PC-3 (cell line): Measurements from ENCODE around the gene TPRA1. TPM values are rescaled to one million over a fixed set of nuclear protein-coding genes. Genes with fewer than 3 reads are reported as not detected.

ENCODE experiments used
- ATAC-seq: fragments of 200-7000 bp; cut with Tn5 transposase; 2 replicates; pipeline ENCODE4 v1.9.1; 2020; ENCODE audit warnings: mild to moderate bottlenecking, moderate library complexity
- BruUV-seq: library from RNA; stranded (reverse); fragments of 400-500 nt; replicated peaks from 2 replicates; lab custom pipeline; 2021; lab: Mats Ljungman, UMichigan
- CTCF ChIA-PET: fragments of 300-600 bp; sonication (Branson Sonifier 250); formaldehyde crosslinking; loops from one replicate; lab custom pipeline; 2022; ENCODE audit warnings: antibody characterized with exemption; lab: Charles Lee
- POLR2A ChIA-PET: fragments of 300-600 bp; sonication (Branson Sonifier 250); formaldehyde crosslinking; loops from one replicate; lab custom pipeline; 2022; ENCODE audit warnings: antibody characterized with exemption; ENCODE audit not compliant: unreplicated experiment; lab: Charles Lee
- DNase-seq: peaks from one replicate; pipeline ENCODE4 v3.0.0-alpha.2; 2015
- H2AFZ ChIP-seq: fragments of 300-600 bp; sonication (generic); 2 replicates; pipeline ENCODE4 v1.6.0; 2016; ENCODE audit warnings: antibody characterized with exemption, low read length
- H3F3A ChIP-seq: fragments of 300-600 bp; sonication (generic); one replicate; pipeline ENCODE4 v1.6.0; 2017; ENCODE audit warnings: antibody characterized with exemption, low read length, control low read depth, mild to moderate bottlenecking; ENCODE audit not compliant: unreplicated experiment
- H3K27ac ChIP-seq: fragments of 300-600 bp; sonication (generic); 2 replicates; pipeline ENCODE4 v1.5.1; 2016; ENCODE audit warnings: mild to moderate bottlenecking, low read length
- H3K27me3 ChIP-seq: fragments of 300-600 bp; sonication (generic); 2 replicates; pipeline ENCODE4 v1.6.1; 2016; ENCODE audit warnings: low read length, mixed read lengths
- H3K36me3 ChIP-seq: fragments of 300-600 bp; sonication (generic); 2 replicates; pipeline ENCODE4 v1.6.1; 2016; ENCODE audit warnings: low read depth, mixed run types, low read length, mixed read lengths
- H3K4me1 ChIP-seq: fragments of 300-600 bp; sonication (generic); 2 replicates; pipeline ENCODE4 v1.5.1; 2016; ENCODE audit warnings: low read length; ENCODE audit not compliant: insufficient read depth
- H3K4me2 ChIP-seq: fragments of 300-600 bp; sonication (generic); 2 replicates; pipeline ENCODE4 v1.6.0; 2016; ENCODE audit warnings: low read length
- H3K4me3 ChIP-seq: fragments of 300-600 bp; sonication (generic); 2 replicates; pipeline ENCODE4 v1.5.1; 2016; ENCODE audit warnings: mild to moderate bottlenecking, low read length, mixed read lengths
- H3K79me2 ChIP-seq: fragments of 300-600 bp; sonication (generic); 2 replicates; pipeline ENCODE4 v1.6.1; 2017; ENCODE audit warnings: low read length, mixed read lengths
- H3K9ac ChIP-seq: fragments of 300-600 bp; sonication (generic); 2 replicates; pipeline ENCODE4 v1.6.0; 2016; ENCODE audit warnings: mild to moderate bottlenecking, low read length
- H3K9me2 ChIP-seq: fragments of 300-600 bp; sonication (generic); replicated peaks from 2 replicates; pipeline ENCODE4 v1.6.1; 2016; ENCODE audit warnings: mixed run types, low read length, mixed read lengths
- H3K9me3 ChIP-seq: fragments of 300-600 bp; sonication (generic); 2 replicates; pipeline ENCODE4 v1.6.1; 2016; ENCODE audit warnings: low read length, mixed read lengths
- H4K20me1 ChIP-seq: fragments of 300-600 bp; sonication (generic); 2 replicates; pipeline ENCODE4 v1.6.1; 2016; ENCODE audit warnings: low read length, mixed read lengths
- EZH2 ChIP-seq: fragments of 300-600 bp; sonication (generic); IDR thresholded peaks from one replicate; pipeline ENCODE4 v1.6.1; 2017; ENCODE audit warnings: antibody characterized with exemption, mild to moderate bottlenecking, low read length; ENCODE audit not compliant: unreplicated experiment
- EZH2phosphoT487 ChIP-seq: fragments of 300-600 bp; sonication (generic); IDR thresholded peaks from 2 replicates; pipeline ENCODE4 v1.6.1; 2018; ENCODE audit warnings: mild to moderate bottlenecking, antibody characterized with exemption, low read length, borderline replicate concordance
- intact Hi-C: fragments of 100-400 bp; cut with micrococcal nuclease; formaldehyde crosslinking; loops from 2 replicates; pipeline ENCODE4 v1.9.0; 2023
- total RNA-seq: library from RNA; depleted of rRNA; stranded (reverse); fragments of >200 nt; gene quantifications from 2 replicates; pipeline ENCODE4 v1.2.3, GENCODE V29; 2014
- TF ChIP-seq, protein P1 (sequence below): fragments of 300-600 bp; sonication (generic); conservative IDR thresholded peaks from 2 replicates; pipeline ENCODE4 v1.5.1; 2017; ENCODE audit warnings: antibody characterized with exemption, low read depth, mild to moderate bottlenecking, low read length

Gene TPRA1
- total RNA-seq, 1 experiment from 2014 or later = 25.7 TPM

DNA sequence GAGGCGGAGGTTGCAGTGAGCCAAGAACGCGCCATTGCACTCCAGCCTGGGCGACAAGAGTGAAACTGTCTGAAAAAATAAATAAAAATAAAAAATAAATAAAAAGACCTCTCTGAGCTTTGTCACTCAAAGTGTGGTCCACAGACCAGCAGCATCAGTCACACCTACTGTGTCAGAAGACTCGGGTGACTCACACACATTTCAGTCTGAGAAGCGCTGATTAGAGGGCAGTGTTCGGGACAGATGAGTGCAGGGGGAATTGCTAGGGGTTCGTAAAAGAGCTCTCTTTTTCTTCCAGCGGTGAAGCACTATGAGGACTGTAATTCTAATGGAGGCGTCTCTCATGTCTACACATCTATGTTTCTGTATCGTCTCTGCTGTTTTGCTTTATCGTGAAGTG lies 44.1 kb upstream of the TPRA1 start:
- Histone ChIP-seq H3K36me3 (no peaks in the 10 kb centered on the region), H3K9ac (no peak overlapping the region), H2AFZ (no peak overlapping the region), H3K79me2 (0 out of 2 replicates have a peak, but pooled peaks cover 9% of the 10 kb centered on the region), H3K9me2 (no peaks in the 10 kb centered on the region), H4K20me1 (no peaks in the 10 kb centered on the region), H3K4me1 (no peaks in the 10 kb centered on the region; the same call in 1 of the 2 replicates), H3K27me3 (no peaks in the 10 kb centered on the region), H3K9me3 (no peaks in the 10 kb centered on the region), H3K4me3 (no peak overlapping the region), H3F3A (no peaks in the 10 kb centered on the region), H3K27ac (no peak overlapping the region), H3K4me2 (no peak overlapping the region)
- BruUV-seq = no TSS peak
- ATAC-seq (no peak), DNase-seq (no peak)
- intact Hi-C loops = no loop called here
- TF ChIP-seq, protein P1, sequence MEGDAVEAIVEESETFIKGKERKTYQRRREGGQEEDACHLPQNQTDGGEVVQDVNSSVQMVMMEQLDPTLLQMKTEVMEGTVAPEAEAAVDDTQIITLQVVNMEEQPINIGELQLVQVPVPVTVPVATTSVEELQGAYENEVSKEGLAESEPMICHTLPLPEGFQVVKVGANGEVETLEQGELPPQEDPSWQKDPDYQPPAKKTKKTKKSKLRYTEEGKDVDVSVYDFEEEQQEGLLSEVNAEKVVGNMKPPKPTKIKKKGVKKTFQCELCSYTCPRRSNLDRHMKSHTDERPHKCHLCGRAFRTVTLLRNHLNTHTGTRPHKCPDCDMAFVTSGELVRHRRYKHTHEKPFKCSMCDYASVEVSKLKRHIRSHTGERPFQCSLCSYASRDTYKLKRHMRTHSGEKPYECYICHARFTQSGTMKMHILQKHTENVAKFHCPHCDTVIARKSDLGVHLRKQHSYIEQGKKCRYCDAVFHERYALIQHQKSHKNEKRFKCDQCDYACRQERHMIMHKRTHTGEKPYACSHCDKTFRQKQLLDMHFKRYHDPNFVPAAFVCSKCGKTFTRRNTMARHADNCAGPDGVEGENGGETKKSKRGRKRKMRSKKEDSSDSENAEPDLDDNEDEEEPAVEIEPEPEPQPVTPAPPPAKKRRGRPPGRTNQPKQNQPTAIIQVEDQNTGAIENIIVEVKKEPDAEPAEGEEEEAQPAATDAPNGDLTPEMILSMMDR = no peak
- TF ChIP-seq EZH2 (no peak), EZH2phosphoT487 (no peak)
- POLR2A ChIA-PET = interaction anchor here (0.6 kb wide), 1 partner anchor 101 kb away, joined by 4 read pairs; no protein-coding TSS in a partner anchor
- CTCF ChIA-PET = no interaction called here

DNA sequence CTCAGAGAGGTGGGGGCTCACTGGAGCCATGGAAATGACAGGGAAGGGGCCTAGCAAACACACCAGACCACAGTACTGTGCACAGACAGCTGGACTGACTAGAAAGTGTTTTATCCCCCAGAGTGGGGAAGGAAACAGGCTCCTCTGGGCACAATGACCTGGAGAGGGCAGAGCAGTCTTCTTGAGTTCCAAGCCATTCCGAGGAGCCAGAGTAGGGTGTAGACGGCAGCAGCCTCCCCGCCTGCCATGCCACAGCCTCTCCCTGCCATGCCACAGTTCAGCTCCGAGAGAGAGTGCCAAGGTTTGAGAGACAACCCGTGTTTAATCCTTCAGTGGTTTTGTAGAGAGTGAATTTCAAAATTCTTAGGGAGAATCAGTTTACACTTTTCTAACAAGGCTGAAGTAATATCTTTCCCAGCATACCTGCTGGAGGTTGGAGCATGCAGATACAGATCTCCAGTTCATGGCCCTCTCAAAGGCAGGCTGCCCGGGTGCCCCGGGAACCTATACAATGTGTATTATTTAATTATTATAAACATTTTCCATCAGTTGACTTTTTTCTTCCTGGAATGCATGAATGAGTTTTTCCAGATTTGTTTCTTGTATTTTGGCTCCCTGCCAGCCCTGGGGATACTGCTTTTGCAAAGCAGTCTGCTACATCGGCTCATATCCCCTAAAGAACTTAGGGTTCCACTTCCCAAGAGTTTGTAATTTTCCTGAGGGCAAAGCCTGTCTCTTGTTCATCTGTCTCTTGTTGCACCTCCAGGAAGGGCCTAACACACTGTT lies 41.7 kb upstream of the TPRA1 start:
- no TSS peak for BruUV-seq
- CTCF ChIA-PET = no interaction called here

More for the DNA sequence above, 41.7 kb upstream of the TPRA1 start:
- no peak overlapping the region for H3K9ac ChIP-seq
- H3K79me2 ChIP-seq = 0 out of 2 replicates have a peak, but pooled peaks cover 11% of the 10 kb centered on the region
- no peak overlapping the region for H3K27ac ChIP-seq
- H3K9me3 ChIP-seq = no peaks in the 10 kb centered on the region
- no peak for DNase-seq
- H3K9me2 ChIP-seq = no peaks in the 10 kb centered on the region
- H4K20me1 ChIP-seq = no peaks in the 10 kb centered on the region
- H3K4me1 ChIP-seq = no peaks in the 10 kb centered on the region; the same call in 1 of the 2 replicates
- H3K4me3 ChIP-seq = no peak overlapping the region
- ATAC-seq = no peak
- POLR2A ChIA-PET = no interaction called here
- intact Hi-C loops = no loop called here
- no peak overlapping the region for H2AFZ ChIP-seq
- no peaks in the 10 kb centered on the region for H3K27me3 ChIP-seq
- H3K36me3 ChIP-seq = no peaks in the 10 kb centered on the region
- TF ChIP-seq, protein P1 = no peak
- TF ChIP-seq EZH2 = no peak
- no peak for TF ChIP-seq EZH2phosphoT487
- no peak overlapping the region for H3K4me2 ChIP-seq
- no peaks in the 10 kb centered on the region for H3F3A ChIP-seq
